Inflammatory macrophage (primary cell): ENCODE data around the gene SERF1B.
"Not testable (repeated sequence)": the region's sequence is repeated elsewhere in the genome, so short reads cannot be mapped to it uniquely, and the experiment has no call there.

Experiments
- DNase-seq, 2 donors: peaks; one replicate each; pipeline ENCODE4 v3.0.0-alpha.2; 2020 to 2022
- total RNA-seq, 18 experiments: gene quantifications; one replicate each; lab custom pipeline; 2026; ENCODE audit warnings: mixed read lengths in 6 of 18, inconsistent platforms in 2 of 18; lab: John Stamatoyannopoulos, UW

SERF1B gene
- 0.05 to 0.31 (median 0.14) reads per million in 18 experiments for total RNA-seq

GRCh38 chr5:70025106-70025844 lies at the start of gene SERF1B:
Gene SERF1B (plus strand): TSS chr5:70025251. CDS start chr5:70025452, 201 bp downstream.
- not testable (repeated sequence) for DNase-seq

- not testable (repeated sequence) for DNase-seq
Observed at GRCh38 chr5:69991713-69992112, 33.3 kb upstream of the SERF1B start.

- DNase-seq: not testable (repeated sequence)
Observed at GRCh38 chr5:69995535-69995934, 29.5 kb upstream of the SERF1B start.

- not testable (repeated sequence) for DNase-seq
Observed at GRCh38 chr5:70020660-70021059, 4.4 kb upstream of the SERF1B start.

- not testable (repeated sequence) for DNase-seq
Observed at GRCh38 chr5:70025845-70026145, 744 bp downstream of the SERF1B start.

GRCh38 chr5:70031204-70031603 lies 6.2 kb downstream of the SERF1B start:
- DNase-seq: not testable (repeated sequence)

GRCh38 chr5:70041411-70041810 lies 16.4 kb downstream of the SERF1B start:
- DNase-seq: not testable (repeated sequence)

GRCh38 chr5:70049790-70050142 lies 24.7 kb downstream of the SERF1B start:
- DNase-seq: not testable (repeated sequence)

GRCh38 chr5:70056289-70056942 lies 31.4 kb downstream of the SERF1B start:
- DNase-seq: not testable (repeated sequence)

GRCh38 chr5:70057140-70057539 lies 32.1 kb downstream of the SERF1B start:
- DNase-seq: not testable (repeated sequence)

GRCh38 chr5:70077632-70078031 lies 52.6 kb downstream of the SERF1B start:
- DNase-seq: peak; percentile 57 to 62

GRCh38 chr5:70088907-70089464 lies 63.9 kb downstream of the SERF1B start:
- not testable (repeated sequence) for DNase-seq

- not testable (repeated sequence) for DNase-seq
Observed at GRCh38 chr5:70091776-70092175, 66.7 kb downstream of the SERF1B start.
